ENCODE data around the gene DDAH1. TPM values are rescaled to one million over a fixed set of nuclear protein-coding genes. Genes with fewer than 3 reads are reported as not detected.

The DDAH1 gene
- total and polyA plus RNA-seq, 2 of the 8 experiments (the other 6 are each of a cell fraction or from before 2014, with no cell fraction given): 22.8 to 54.5 TPM

- Histone ChIP-seq H2BK5ac (ENCODE audit: low read depth, low read length) (no peak overlapping the region; the same call in 1 of the 2 replicates), H3K23ac (ENCODE audit: insufficient read length) (no peak overlapping the region), H4K5ac (ENCODE audit: insufficient read length, low read depth, low read length) (no peak overlapping the region), H3K18ac (ENCODE audit: extremely low read depth, low read length) (no peak overlapping the region), H3K4me1 (replicated peaks in 1 of 4; ENCODE audit: control insufficient read depth in 3 of 4, insufficient read depth in 4 of 4, low read length in 3 of 4) (peaks cover 0 to 10% (median 5%) of the 10 kb centered on the region in 4 experiments; a peak in 5 of 7 replicates), H3K4me2 (ENCODE audit: insufficient read depth in 1 of 2, low read depth in 2 of 2, low read length in 2 of 2) (peak overlapping the region in 1 of 2 experiments; percentile 11; a peak in 1 of 4 replicates), H3K36me3 (ENCODE audit: control insufficient read depth in 2 of 4, insufficient read depth in 4 of 4, low read length in 3 of 4) (no peaks in the 10 kb centered on the region), H4K91ac (replicated peaks; ENCODE audit: insufficient read length, low read length) (no peak overlapping the region), H2BK20ac (ENCODE audit: low read length) (0 out of 2 replicates have a peak overlapping the region, but pooled peaks have one; percentile 10), H3K9me3 (ENCODE audit: insufficient read depth in 2 of 2, low read depth in 1 of 2, low read length in 1 of 2) (no peaks in the 10 kb centered on the region), H3K9ac (replicated peaks in 1 of 4; ENCODE audit: extremely low read depth in 1 of 4, low read depth in 3 of 4, low read length in 3 of 4) (no peak overlapping the region), H4K20me1 (replicated peaks in 1 of 2; ENCODE audit: control insufficient read depth in 1 of 2, insufficient read depth in 2 of 2, low read length in 2 of 2) (no peaks in the 10 kb centered on the region), H3K56ac (replicated peaks; ENCODE audit: insufficient read length, low read depth, low read length) (no peak overlapping the region), H2AFZ (ENCODE audit: low read length) (no peak overlapping the region), H2BK12ac (ENCODE audit: low read depth, low read length) (no peak overlapping the region), H3K27me3 (replicated peaks in 1 of 4; ENCODE audit: control insufficient read depth in 3 of 4, extremely low read depth in 1 of 4, insufficient read depth in 3 of 4, low read length in 3 of 4) (no peaks in the 10 kb centered on the region), H3K27ac (ENCODE audit: low read depth, low read length) (no peak overlapping the region), H3K79me2 (ENCODE audit: control insufficient read depth in 1 of 2, insufficient read depth in 2 of 2, low read length in 2 of 2) (no peaks in the 10 kb centered on the region; a peak in 1 of 4 replicates), H2BK120ac (replicated peaks; ENCODE audit: low read depth, low read length) (no peak overlapping the region), H3K79me1 (ENCODE audit: low read depth, low read length) (no peaks in the 10 kb centered on the region; the same call in 1 of the 2 replicates), H3K14ac (ENCODE audit: insufficient read length) (no peak overlapping the region), H2AK5ac (ENCODE audit: low read depth, low read length) (no peak overlapping the region), H4K8ac (ENCODE audit: extremely low read depth, insufficient read depth, low read length) (no peak overlapping the region), H3K23me2 (ENCODE audit: low read depth, low read length) (no peaks in the 10 kb centered on the region), H3K4ac (replicated peaks; ENCODE audit: insufficient read length, low read depth, low read length) (no peak overlapping the region), H2BK15ac (ENCODE audit: low read length) (no peak overlapping the region), H3K4me3 (ENCODE audit: extremely low read depth in 1 of 4, insufficient read depth in 2 of 4, low read depth in 3 of 4, low read length in 4 of 4) (no peak overlapping the region)
- DNase-seq (ENCODE audit: low read depth in 1 of 2, low spot score in 2 of 2) (no peak), FAIRE-seq (peak; percentile 88)
- 76% methylated on average over 5 of the region's 5 CpGs; no CpG with 5 or more reads in 1 of the 2 experiments for WGBS, 2 experiments (ENCODE audit: extremely low coverage in 1 of 2, insufficient coverage in 1 of 2, insufficient read length in 1 of 2, insufficient replicate concordance in 2 of 2, low coverage in 1 of 2, low lambda C conversion rate in 2 of 2, missing lambda C conversion rate in 1 of 2)
- TF ChIP-seq TEAD4 (IDR thresholded peaks at IDR 0.05; ENCODE audit: low read depth, low read length) (0 out of 2 replicates have a peak, but pooled peaks have one; percentile 5), YY1 (IDR thresholded peaks at IDR 0.05; ENCODE audit: low read depth, low read length) (peak; percentile 24; the same call in 1 of the 2 replicates), BCL11A (IDR thresholded peaks at IDR 0.05; ENCODE audit: low read depth in 2 of 2, low read length in 2 of 2) (no peak), HDAC2 (IDR thresholded peaks at IDR 0.05; ENCODE audit: borderline replicate concordance in 1 of 2, low read depth in 2 of 2, low read length in 2 of 2) (peak in 1 of 2 experiments; percentile 60; a peak in 1 of 4 replicates), SIX5 (IDR thresholded peaks at IDR 0.05; ENCODE audit: low read depth, low read length) (no peak)
- ChIA-PET CTCF (ENCODE audit: partially characterized antibody) (interaction anchor here (0.6 to 1.5 kb wide), 4 partner anchors 16 to 103 kb away, joined by 3 to 7 read pairs (median 4); no protein-coding TSS in a partner anchor), POLR2A (ENCODE audit: partially characterized antibody) (no interaction called here)
Measured at GRCh38 chr1:85411567-85412305, 53.2 kb downstream of the DDAH1 start.
